Stimulated activated CD4-positive, alpha-beta T cell treated with anti-CD3 and anti-CD28 coated beads, Interleukin-12 subunit alpha, Interleukin-12 subunit beta, amount 100 ng/mL, for 48 hours (primary cell): ENCODE measurements around the gene FRMD4B.
A peak's percentile ranks its signal among the peaks of the same experiment; 100 is the strongest.

ENCODE experiments used
- DNase-seq, 3 donors: peaks; one replicate each; pipeline ENCODE4 v3.0.0-alpha.2; 2020; ENCODE audit warnings: low read depth in 2 of 3, low spot score in 1 of 3

Gene FRMD4B

DNA sequence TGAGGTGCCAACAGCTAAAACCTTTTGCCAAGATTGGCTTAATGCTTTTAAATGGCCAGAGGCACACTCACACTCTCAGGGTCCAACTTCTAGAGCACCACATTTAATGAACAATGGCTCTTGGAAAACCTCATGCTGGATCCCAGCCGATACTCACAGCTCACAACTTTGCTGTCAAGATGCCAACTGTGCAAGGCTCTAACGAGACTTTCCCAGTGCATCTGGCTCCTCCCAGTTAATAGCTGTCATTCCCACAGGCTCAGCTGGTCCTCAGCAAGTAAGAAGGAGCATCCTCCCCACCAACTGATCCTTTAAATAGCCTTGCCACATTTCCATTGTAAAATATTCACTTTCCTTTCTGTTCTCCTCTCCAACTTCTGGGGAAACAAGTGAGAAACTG is 20.3 kb upstream of the FRMD4B start:
- DNase-seq, result no peak

DNA sequence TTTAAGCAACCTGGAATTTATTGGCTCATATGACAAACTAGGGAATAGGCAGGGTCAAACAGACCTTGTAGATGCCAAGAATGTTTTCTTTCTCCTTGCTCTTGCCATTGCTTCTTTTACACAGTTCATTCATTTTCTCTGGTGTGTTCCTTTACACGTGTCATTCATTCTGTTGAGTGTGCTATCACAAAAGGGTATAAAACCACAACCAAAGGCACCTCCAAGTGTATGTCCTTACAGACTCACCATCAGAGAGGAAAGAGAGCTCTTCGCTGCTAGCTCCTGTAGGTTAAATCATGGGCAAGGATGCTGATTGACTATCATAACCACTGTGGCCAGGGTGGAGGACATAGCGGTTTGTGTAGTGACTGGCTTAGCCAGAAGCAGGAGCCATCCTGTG is 19.2 kb upstream of the FRMD4B start:
- no peak for DNase-seq

DNA sequence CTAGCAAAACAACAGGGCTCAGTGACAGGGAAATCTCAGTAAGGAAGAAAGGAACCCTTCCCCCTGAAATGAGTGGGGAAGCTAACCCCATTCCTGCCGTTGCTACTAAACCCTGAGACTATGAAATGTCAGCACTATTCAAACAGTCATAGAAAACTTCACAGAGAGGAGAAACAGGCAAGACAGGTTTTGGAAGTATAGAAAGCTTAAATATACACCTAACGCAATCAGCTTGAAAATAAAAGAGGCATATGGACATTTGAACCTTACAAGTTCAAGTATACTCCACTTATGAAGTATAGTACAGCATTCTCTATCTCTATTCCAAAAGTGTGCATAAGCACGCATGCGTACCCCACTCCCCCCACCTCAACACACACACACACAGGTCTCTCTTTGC is 17.6 kb upstream of the FRMD4B start:
- DNase-seq, result no peak

- DNase-seq, result no peak
Observed at GRCh38 chr3:69400683-69401082, 14.8 kb upstream of the FRMD4B start.

DNA sequence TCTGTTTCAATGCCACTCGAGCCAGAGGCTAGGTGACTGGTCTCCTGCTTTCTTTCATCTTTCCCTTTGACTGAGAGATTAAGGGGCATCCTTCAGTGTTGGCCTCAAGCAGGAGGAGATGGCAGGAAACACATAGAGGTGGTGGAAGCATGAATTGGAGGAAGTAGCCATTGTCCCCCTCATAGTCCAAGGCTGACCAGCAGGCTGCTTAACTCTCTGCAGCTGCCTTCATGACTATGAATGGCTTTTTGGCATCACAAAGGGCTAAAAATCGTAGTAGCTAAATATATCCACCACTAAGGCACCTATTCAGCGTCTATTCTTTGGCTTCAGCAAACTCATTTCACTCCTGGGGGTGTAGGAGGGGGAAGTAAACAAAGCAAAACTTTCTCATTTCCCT is 7.0 kb upstream of the FRMD4B start:
- no peak for DNase-seq

GRCh38 chr3:69392415-69392814 is 6.5 kb upstream of the FRMD4B start:
- DNase-seq, result no peak

DNA sequence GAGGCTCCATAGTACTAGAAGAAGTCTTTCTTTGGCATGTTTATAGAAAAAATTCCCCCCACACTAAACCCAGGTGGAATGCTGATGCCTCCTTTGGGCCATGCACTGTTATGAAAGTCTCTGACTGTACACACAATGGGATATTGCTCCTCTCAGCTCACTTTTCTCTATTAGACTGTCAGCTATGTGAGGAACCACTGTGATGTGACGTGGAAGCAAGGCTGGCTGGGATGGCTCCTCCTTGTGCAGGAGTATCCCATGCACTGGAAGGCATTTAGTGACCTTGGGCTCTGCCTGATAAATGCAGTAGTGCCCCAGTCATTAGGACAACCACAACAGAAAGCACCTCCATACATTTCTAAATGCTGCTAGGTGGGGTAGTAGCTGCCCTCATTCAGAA is 5.7 kb upstream of the FRMD4B start:
- DNase-seq, result no peak

- no peak for DNase-seq
Observed at GRCh38 chr3:69390771-69391170, 4.9 kb upstream of the FRMD4B start.

- no peak for DNase-seq
Observed at GRCh38 chr3:69389520-69390248, 3.8 kb upstream of the FRMD4B start.

DNA sequence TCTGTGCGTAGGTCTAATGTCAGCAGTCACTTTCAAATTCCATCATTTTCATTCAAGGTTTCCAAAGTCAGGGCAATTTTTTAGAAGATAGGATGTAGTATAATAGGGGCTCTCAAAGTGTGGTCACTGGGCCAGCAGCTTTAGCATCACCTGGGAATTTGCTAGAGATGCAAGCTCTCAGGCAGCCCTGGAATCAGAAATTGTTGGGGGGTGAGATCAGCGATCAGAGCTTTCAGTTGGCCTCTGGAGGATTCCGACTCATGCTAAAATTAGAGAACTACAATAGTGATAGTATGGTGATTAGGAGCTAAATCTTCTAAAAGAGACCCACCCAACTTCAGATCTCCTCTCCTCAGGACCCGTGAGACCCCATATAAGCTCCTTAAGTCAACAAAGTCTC is 2.4 kb upstream of the FRMD4B start:
- DNase-seq, result no peak

DNA sequence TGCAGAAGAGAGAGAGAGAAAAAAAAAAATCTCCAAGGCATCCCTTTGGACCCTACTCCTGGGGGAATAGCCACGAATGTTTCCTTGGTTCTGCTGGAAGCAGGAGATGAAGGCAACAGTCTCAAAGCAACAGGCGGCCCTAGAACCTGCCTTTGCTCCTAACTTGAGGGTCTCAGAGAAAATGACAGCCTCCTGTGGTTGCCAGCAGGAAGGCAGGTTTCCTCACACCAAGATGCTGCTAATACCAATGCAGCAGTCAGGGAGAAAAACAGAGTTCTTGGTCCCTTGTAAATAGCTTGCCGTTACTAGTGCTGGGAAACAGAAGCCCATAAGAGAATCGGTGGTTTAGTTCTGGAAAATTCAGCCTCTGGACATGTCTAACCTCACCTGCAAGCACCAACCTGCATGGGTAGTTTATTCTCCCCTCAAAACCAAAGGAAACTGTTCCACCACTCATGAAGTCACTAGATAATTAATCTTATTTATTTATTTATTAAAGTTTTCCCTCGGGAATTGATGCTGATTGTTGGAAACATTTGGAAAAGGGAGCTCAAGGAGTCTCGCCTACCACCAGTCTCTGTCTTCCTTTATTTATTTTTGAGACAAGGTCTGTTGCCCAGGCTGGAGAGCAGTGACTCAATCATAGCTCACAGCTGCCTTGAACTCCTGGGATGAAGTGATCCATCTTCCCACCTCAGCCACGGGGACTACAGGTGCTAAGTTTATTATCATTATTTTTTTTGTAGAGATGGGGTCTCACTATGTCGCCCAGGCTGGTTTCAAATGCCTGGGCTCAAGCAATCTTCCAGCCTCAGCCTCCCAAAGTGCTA is 883 bp upstream of the FRMD4B start:
- no peak for DNase-seq

GRCh38 chr3:69385123-69385722 is 665 bp downstream of the FRMD4B start:
- no peak for DNase-seq

GRCh38 chr3:69384326-69384725 is 1.6 kb downstream of the FRMD4B start:
- DNase-seq, result no peak

GRCh38 chr3:69379661-69380060 is 6.2 kb downstream of the FRMD4B start:
- no peak for DNase-seq

DNA sequence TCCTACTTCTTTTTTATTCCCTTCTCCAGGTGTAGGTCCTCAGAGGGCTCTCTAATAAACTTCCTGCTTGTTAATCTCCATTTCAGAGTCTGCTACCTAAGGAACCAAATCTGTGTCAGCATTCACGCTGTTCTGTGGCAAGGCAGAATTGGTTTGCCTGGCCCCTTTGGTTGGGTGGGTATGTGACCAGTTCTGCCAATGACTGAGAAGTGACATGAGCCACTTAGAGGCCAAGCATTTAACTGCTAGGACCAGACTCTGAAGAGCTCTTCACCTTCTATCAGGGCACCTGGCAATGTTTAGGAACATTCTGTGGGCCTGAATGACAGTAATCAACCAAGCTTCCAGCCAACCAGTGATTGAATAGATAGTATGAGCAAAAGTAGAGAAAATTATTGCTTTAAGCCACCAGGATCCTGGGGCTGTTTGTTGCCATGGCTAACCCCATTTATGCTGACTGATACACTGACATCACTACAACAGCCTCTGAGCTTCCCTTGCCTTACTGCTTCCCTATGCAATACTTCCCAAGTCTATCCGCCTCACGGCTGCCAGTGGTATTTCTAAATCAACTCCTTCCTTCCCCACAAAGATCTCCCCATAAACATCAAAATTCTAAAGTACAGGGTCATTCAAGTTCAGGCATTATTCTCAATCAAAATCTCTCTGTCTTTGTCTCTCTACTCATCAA is 7.6 kb downstream of the FRMD4B start:
- DNase-seq, result no peak

- DNase-seq, result no peak
Observed at GRCh38 chr3:69377262-69377661, 8.6 kb downstream of the FRMD4B start.

- DNase-seq, result no peak
Observed at GRCh38 chr3:69376731-69377130, 9.2 kb downstream of the FRMD4B start.

- no peak for DNase-seq
Observed at GRCh38 chr3:69371816-69372215, 14.1 kb downstream of the FRMD4B start.

GRCh38 chr3:69370901-69371301 is 15.0 kb downstream of the FRMD4B start:
- no peak for DNase-seq

- peak in 1 of 3 donors; percentile 10 for DNase-seq
Observed at GRCh38 chr3:69370156-69370883, 15.6 kb downstream of the FRMD4B start.
